Left cardiac atrium (tissue), 4 donors: ENCODE data around the gene APBA2. TPM values are rescaled to one million over a fixed set of nuclear protein-coding genes. Genes with fewer than 3 reads are reported as not detected.

Experiments
- ATAC-seq, 2 donors: fragments of 200-7000 bp; cut with Tn5 transposase; one replicate each; pipeline ENCODE4 v1.9.1; 2020; ENCODE audit warnings: mild to moderate bottlenecking in 2 of 2, moderate library complexity in 2 of 2
- DNase-seq: peaks from one replicate; pipeline ENCODE4 v3.0.0-alpha.2; 2020
- intact Hi-C, 2 donors: fragments of 100-400 bp; cut with DNase I; formaldehyde crosslinking; loops; one replicate each; pipeline versions ENCODE4 v1.14.1 to v1.15.1; 2022 to 2023
- total RNA-seq, 2 donors: library from RNA; stranded (reverse); fragmentation: NEBNext Ultra II Directional; extraction: Animal tissue kit (Norgen Biotek cat#: 25700); gene quantifications; one replicate each; pipeline ENCODE4 v1.2.1, GENCODE V29; 2021
- donor health status: DM: no; HTN: yes; CAD: no.
- donor health status: DM: no; HTN: yes; CAD: no; lungs with severe emphysema.
- donor health status: DM: yes; HTN: yes; CAD: no.
- donor health status: Dilated cardiomyopathy.

The APBA2 gene
- total RNA-seq, 2 donors from 2014 or later, result 0.73 to 0.85 TPM

DNA sequence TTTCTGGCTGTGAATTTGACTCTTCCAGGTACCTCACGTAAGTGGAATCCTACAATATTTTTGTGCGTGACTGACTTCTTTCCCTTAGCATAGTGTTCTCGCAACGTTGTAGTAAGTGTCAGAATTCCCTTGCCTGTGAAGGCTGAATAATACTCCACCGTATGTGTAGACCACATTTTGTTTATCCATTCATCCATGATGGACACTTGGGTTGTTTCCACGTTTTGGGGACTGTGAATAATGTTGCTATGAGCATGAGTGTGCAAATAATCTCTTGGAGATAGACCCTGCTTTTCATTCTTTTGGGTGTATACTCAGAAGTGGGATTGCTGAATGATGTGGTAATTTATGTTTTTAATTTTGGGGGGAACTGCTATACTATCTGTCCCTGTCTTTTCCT lies 82.2 kb downstream of the APBA2 start:
- DNase-seq (no peak), ATAC-seq (no peak)
- intact Hi-C loops, result no loop called here

DNA sequence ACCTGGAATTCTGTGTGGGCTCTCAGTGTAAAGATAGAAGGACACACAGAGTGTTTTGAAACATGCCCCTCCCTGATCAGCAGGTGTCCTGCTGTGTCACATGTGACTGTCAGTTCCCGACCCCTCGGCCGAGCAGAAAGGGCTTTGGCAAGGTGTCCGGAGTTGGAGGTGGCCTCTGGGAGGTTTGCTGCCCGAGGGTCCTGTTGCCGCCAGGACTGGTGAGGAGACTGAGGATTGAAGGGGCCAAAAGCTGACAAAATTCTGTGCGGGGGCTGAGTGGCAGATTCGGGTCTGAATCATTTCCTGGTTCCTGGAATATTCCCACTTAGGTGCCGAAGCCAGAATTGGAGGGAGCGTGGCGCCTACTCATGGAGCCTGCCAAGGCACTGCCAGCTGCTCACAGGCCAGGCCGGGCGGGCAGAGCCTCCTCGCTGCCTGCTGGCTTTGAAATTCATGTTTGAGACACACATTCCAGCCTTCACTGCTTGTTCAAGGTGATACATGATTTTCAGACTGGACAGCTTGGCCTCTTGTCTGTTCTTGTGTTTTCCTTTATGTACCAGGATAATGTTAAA lies 83.8 kb downstream of the APBA2 start:
- intact Hi-C loops, result no loop called here

DNA sequence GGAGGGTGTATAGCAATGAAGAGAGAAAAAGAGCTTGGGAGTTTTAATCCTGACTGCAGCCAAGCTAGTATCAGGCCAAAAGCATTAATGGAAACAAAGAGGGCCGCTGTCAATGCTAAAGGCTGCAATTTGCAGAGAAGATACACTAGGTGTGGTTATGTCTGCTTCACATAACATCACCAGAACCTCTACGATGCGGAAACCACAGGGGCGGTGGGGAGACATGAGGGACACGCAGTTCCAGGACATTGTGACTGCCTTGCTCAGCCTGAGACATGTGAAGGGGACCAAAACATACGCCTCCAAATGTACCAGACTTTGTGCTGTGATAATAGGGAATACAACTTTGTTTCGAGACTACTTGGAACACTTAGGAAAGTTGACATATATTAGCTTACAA lies 88.4 kb downstream of the APBA2 start:
- intact Hi-C loops, result no loop called here
- no peak for ATAC-seq
- no peak for DNase-seq

More for the DNA sequence above, 83.8 kb downstream of the APBA2 start:
- DNase-seq, result no peak
- ATAC-seq, result no peak

DNA sequence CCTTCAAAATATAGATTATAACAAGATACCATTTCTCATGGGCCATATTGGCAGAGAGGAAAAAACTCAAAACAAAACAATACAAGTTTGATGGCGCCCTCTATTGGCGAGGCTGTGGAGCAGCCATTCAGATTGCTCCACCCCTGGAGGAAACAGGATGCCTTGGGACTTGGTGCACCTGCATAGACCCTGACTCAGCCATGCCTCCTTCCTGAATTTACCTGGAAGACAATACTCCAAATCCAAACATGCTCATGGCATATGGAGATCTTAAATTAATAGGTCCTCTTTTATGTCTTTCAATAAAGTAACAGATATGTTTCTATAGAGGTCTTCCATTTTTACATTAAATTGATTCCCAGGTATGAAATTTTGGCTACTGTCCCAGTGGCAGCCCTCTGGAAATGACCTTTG lies 90.0 kb downstream of the APBA2 start:
- intact Hi-C loops, result no loop called here
- ATAC-seq (no peak), DNase-seq (peak; percentile 36)

DNA sequence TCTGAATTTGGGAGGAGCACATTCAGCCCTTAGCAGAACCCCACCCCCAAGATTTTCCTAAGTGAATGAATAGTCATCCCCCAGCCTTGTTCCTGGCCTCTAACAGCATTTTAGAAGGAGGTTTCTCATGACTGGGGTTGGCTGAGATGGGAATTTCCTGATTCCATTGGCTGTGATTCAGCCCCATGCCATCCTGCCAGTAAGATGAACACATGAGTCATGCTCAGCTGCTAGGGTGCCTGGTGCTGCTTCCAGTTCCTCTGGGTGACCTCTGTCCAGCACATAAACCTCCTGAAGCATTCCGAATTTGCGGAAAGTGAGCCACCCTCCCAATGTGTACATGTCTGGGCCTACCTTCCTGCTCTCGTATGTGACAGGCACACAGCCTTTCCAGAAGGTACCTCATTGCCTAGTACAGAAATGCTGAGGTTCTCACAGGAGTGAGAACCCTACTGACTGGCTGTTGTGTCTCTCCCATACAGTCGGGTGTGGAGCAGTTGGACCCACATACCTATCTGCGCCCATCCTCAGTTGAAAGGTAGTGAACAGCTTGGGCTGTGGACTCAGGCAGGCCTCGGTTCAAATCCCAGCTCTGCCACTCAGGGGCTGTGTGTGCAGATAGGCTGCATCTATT lies 91.7 kb downstream of the APBA2 start:
- intact Hi-C loops, result no loop called here
- DNase-seq (peak; percentile 58), ATAC-seq (peak; percentile 88 to 97)

DNA sequence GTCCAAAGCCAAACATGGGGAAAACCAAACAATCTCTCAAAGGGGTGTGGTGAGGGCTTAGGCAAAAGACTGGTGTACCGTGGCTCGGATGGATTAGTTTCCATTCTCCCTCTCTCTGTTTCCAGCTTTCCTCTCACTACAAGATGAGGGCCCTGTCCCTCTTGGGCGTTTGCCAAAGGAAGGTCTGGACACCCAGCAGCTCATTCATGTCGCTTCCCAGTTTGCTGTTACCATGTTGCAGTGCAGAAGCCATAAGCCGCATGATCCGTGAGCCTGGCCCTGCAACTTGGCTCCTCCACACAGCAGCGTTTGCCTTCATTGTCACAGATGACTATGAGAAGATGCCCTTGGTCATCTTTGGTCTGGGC lies 92.2 kb downstream of the APBA2 start:
- intact Hi-C loops, result no loop called here
- no peak for ATAC-seq
- no peak for DNase-seq

DNA sequence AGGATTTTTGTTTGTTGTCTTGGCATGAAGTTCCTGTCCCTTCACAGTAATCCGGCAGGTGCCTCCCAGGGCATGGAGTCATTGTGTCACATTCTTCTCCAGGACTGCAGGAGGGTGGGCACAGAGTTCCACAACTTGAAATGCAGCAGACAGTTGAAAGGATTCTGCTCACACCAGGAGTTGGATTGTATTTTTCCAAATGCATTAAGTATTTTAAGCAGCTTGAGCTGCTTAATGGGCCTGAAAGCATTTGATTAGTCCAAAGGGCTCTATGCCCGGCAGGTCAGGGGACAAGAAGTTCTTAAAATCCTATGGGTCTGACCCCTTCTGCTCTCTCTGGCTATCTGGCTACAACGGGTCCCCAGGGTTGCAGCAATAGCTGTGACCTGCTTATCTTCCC lies 92.9 kb downstream of the APBA2 start:
- no peak for DNase-seq
- intact Hi-C loops, result no loop called here
- no peak for ATAC-seq

DNA sequence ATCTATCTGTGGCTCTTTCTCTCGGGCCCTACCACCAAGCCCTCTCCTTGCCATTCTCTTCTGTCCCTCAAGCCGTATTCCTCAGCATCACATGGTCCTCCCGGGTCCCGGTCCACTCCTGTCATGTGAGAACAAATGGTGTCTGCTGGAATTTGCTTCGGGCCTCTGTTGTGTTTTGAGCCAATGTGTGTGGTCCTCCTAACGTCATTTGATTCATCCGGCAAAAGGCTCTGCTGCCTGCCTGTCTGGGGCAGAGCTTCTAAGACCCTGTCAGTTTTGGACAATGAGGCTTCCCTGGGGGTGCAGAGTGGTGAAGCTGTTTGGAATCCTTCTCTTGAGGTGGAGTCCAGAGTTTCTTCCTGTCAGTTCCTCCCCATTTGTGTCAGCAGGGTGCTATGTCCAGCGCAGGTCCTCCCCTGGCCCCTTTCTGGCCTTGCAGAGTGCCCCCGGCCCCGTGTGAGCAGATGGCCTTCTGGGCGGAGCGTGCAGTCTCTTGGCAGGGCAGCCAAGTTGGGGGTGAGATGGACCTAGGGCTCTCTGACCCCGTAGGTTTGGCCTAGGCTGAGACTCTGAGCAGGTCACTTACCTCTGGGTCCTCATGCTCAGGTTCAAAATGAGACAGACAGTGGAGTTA lies 93.6 kb downstream of the APBA2 start:
- no peak for ATAC-seq
- intact Hi-C loops, result no loop called here
- no peak for DNase-seq

DNA sequence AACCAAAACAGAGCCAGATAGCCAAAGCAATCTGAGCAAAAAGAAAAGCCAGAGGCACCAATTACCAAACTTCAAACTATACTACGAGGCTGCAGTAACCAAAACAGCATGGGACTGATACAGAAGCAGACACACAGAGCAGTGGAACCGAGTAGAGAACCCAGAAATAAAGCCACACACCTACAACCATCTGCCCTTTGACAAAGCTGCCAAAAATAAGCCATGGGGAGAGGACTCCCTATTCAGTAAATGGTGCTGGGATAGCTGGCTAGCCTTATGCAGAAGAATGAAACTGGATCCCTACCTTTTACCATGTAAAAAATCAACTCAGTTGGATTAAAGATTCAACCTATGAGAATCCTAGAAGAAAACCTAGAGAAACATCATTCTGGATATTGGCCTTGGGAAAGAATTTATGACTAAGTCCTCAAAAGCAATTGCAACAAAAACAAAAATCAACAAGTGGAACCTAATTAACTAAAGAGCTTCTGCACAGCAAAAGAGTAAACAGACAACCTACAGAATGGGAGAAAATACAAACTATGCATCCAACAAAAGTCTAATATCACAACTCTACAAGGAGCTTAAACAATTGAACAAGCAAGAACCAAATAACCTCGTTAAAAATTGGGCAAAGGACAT lies 95.1 kb downstream of the APBA2 start:
- ATAC-seq (no peak), DNase-seq (no peak)
- intact Hi-C loops, result no loop called here

DNA sequence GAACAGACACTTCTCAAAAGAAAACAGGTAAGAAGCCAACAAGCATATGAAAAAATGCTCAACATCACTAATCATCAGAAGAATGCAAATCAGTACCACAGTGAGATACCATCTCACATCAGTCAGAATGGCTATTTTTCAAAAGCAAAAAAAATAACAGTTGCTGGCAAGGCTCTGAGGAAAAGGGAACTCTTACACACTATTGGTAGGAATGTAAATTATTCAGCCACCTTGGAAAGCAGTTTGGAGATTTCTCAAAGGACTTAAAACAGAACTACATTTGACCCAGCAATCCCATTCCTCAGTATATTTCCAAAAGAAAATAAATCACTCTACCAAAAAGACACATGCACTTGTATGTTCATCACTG lies 95.6 kb downstream of the APBA2 start:
- intact Hi-C loops, result no loop called here
- ATAC-seq (no peak), DNase-seq (no peak)

DNA sequence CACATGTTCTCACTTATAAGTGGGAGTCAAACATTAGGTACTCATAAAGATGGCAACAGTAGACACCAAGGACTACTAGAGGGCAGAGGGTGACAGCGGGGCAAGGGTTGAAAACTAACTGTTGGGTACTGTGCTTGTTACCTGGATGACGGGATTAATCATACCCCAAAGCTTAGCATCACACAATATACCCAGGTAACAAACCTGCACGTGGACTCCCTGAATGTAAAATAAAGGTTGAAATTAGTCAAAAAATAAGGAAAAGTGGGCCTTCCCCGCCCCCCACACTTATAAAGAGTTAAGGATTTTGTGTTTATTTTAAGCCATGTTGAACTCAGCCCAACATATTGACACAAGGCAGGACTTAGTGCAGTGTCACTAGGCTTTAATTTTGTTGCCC lies 96.1 kb downstream of the APBA2 start:
- ATAC-seq, result no peak
- no peak for DNase-seq
- intact Hi-C loops, result no loop called here

DNA sequence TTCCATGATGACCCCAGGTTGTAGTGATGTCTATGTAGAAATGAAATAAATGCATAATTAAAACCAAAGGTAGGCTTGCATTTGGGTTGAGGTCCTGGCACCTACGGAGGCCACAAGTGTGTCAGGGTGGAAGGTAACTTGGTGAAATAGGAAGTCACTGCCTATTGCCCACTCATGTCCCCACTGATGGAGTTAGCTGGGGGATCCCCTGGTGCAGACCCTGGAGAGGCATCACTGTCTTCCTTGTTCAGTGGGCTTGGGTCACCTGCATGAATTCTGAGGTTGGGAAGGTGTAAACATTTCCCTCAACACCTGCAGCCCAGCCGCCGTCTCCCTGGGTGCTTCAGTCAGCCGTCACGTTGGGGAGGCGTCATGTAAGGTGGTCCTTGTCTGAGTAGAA lies 97.1 kb downstream of the APBA2 start:
- intact Hi-C loops, result no loop called here
- ATAC-seq (no peak), DNase-seq (no peak)

DNA sequence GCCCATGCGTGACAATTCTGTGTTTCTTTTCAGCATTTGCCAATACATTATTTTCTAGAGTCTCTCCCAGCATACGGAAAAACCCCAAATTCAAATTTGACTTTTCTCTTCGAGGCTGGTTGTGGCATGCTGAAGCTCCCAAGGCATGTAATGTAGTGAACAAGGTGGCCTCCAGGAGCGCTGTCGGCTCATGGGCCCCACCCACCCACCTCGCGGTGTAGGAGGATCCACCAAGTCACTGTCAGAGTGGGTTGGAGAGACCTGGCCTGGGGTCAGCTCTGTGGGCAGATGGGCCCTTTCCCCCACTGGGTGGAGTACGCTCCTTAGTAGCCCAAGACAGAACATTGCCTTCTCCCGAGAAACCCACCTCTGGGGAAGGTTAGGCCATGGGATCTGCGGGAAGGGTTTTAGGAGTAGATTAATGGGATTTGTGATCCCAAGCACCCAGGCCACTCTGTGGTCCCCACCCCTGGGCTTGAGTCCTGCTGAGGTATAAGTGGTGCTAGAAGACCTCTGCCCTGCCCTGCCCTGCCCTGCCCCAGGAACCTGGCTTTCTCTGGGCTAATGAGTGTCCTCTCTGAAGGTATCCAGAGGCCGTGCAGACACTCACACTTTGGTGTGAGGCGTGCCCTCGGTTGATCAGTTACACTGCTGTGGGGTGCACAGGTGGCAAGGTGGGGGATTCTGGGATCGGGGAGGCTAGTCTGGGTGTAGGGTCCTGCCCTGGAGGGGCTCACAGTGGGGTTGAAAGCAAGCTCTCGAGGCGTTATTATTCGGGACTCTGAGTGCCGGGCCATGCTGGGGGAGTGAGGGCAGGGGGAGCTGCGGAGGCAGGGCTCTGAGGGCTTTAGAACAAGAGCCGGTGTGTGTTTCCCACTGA lies 97.9 kb downstream of the APBA2 start:
- intact Hi-C loops, result no loop called here
- ATAC-seq (no peak), DNase-seq (no peak)

DNA sequence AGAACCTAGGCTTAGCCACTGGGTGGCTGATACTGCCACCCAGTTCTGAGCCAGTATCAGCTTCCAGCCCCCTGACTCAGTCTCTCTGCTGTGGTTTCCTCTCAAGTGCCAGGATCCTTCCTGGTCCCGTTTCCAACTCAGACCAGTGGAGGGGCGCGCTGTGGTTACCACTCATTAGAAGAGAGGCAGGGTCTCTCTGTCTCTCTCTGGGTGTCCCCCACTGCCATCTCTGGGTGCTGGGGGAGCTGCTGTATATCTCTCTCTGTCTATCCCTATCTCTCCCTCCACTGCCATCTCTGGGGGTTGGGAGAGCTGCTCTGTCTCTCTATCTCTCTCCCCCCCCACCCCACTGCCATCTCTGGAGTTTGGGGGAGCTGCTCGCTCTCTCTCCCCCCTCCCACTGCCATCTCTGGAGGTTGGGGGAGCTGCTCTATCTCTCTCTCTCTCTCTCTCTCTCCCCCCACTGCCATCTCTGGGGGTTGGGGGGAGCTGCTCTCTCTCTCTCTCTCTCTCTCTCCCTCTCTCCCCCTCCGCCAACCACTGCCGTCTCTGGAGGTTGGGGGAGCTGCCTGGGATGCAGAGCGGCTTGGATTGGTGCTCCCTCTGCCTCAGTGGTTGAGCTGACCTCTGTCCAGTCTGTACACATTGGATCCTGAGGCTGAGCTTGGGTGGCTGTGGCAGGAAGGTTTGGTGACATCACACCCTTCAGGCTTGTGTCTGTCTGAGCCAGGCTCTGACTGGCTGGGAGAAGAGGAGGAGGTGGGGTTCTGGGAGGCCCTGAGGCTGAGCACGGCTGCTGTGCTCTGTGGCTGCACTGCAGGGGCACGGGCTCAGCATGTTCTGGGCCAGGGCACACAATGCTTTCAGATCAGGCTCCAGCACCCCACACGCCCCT lies 98.9 kb downstream of the APBA2 start:
- ATAC-seq, result peak in 1 of 2 donors; percentile 57
- intact Hi-C loops, result no loop called here
- DNase-seq, result no peak

DNA sequence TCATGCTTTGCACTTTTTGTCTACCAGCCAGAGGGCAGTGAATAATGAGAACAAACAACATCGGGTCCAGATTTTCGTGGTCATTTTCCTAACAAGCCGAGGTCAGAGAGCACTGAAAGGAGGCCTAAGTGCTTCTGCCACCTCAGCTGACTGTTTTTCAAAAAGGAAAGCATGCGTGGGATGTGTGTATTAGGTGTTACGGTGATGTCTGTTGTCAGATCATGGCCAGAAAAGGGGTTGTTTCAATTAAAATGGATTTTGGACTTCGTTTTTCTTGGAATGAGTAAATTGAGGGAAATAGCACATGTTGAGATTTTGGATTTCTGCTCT lies 99.5 kb downstream of the APBA2 start:
- intact Hi-C loops, result no loop called here
- no peak for DNase-seq
- ATAC-seq, result no peak

DNA sequence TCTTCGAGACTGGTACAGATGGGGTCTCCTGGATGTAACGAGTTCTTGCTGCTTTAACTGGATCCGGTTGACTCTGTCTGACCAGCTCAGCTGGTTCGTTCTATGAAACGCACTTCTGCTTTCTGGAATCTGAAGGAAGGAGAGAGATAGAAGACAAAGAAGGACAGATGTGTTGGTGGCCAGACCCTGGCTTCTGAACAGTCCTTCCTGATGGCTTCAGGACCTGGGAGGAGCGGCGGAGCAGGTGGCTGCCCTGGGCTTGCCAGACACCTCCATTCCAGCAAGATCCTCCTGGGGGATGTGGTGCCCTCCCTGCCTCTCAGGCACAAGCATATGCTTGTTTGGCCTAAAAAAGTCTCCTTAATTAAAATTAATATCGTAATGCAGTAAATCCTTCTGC lies 99.9 kb downstream of the APBA2 start:
- DNase-seq (no peak), ATAC-seq (no peak)
- intact Hi-C loops, result no loop called here

DNA sequence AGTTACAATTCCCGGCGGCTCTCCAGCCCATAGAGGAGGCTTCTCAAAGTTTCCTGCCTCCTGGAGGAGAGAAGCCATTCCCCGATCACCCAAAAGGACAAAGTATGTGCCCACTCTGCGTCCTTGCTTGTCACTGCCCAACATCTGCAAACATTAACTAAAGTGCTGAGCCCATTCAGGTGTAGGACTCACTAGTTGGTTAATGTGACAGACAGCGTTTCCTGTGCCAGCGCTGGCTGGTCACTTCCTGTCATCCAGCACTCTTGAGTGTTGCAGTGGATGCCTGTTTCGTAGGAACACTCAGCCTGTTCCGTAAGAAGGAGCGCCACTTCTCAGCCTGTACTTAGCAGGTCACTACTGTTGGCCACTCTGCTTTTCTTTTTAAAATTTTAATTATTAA lies 100.3 kb downstream of the APBA2 start:
- DNase-seq (no peak), ATAC-seq (no peak)
- intact Hi-C loops, result no loop called here

DNA sequence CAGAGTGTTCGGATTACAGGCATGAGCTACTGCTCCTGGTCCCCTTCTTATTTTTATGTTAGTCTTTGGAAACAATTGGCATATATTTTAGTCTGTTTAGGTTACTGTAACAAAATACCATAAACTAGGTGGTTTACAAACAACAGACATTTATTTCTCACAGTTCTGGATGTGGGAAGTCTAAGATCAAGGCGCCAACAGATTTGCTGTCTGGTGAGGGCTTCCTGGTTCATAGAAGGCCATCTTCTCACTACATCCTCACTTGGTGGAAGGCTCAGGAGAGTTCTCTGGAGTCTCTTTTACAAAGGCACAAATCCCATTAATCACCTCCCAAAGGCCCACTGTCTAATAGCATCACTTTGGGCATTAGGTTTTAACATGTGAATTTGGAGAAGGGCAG lies 101.0 kb downstream of the APBA2 start:
- ATAC-seq, result no peak
- no peak for DNase-seq
- intact Hi-C loops, result no loop called here

DNA sequence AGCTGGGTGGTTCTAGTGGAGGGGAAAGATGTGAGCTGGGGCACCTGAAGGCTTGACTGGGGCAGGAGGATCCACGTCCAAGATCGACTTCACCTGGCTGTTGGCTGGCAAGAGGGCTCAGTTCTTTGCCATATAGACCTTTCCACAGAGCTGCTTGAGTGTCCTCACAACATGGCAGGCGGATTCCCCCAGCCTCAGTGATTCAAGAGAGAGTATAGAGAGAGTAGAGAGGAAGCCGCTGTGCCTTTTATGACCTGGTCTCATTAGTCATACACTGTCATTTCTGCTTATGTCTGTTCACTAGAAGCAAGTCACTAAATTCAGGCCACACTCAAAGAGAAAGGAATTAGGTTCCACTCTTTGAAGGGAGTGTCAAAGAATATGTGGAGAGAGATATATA lies 101.6 kb downstream of the APBA2 start:
- no peak for ATAC-seq
- intact Hi-C loops, result no loop called here
- DNase-seq, result no peak
